ENCODE measurements around the gene CADPS. TPM values are rescaled to one million over a fixed set of nuclear protein-coding genes. Genes with fewer than 3 reads are reported as not detected.

CADPS gene
- total RNA-seq, 1 experiment from 2014 or later = not detected

DNA sequence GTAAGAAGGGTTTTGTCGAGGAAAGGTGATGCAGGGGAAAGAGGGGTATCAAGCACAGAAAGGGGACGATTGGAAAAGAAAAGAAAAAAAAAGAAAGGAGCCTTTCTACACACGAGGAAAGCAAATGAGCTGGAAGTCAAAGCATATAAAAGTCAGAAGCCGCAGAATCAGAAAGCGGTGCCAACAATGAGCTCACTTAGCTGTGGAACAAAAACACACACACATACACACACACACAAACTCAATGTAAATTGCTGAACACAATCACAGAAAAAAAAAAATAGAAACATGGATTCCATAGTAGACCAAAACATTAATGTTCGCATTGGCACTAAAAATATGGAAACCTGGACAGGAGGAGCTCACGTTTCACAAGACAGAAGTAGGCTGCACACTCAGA is 438.4 kb downstream of the CADPS start:
- CTCF ChIA-PET = no interaction called here
- peaks cover 5% of the 10 kb centered on the region; the same call in 1 of the 2 replicates for H3K27me3 ChIP-seq (ENCODE audit: control insufficient read depth, insufficient read depth, low read length)

DNA sequence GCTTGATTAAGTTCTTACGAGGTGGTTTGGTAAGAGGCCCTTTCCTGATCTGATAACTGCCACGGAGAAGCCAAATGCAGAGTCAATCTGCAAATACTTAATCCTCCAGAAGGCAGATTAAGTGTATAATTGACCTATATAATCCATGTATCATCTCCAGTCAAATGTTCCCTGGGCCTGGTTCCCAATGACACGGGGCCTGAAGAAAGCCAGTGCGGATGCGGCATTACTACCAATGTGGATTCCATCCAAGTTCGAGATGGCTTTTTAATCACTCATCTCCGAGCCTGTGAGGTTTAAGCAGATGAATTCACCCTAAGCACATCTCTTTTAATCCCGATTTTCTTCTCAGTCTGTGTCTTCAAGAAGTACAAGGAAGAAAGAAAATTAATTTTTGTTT is 441.8 kb downstream of the CADPS start:
- no peak overlapping the region for H3K27ac ChIP-seq (ENCODE audit: low read length)
- no TSS peak for BruUV-seq (replicated peaks)
- H3K27me3 ChIP-seq (ENCODE audit: control insufficient read depth, insufficient read depth, low read length) = peaks cover 5% of the 10 kb centered on the region; the same call in 1 of the 2 replicates
- CTCF ChIA-PET = no interaction called here
- TF ChIP-seq POLR2AphosphoS5 (IDR thresholded peaks at IDR 0.05; ENCODE audit: low read depth, low read length) (no peak), SIN3A (IDR thresholded peaks at IDR 0.05; ENCODE audit: borderline replicate concordance, insufficient read depth, low read depth, low read length) (no peak), TCF7L2 (IDR thresholded peaks at IDR 0.05; ENCODE audit: low read depth, low read length) (no peak)
- TF ChIP-seq, protein P1, sequence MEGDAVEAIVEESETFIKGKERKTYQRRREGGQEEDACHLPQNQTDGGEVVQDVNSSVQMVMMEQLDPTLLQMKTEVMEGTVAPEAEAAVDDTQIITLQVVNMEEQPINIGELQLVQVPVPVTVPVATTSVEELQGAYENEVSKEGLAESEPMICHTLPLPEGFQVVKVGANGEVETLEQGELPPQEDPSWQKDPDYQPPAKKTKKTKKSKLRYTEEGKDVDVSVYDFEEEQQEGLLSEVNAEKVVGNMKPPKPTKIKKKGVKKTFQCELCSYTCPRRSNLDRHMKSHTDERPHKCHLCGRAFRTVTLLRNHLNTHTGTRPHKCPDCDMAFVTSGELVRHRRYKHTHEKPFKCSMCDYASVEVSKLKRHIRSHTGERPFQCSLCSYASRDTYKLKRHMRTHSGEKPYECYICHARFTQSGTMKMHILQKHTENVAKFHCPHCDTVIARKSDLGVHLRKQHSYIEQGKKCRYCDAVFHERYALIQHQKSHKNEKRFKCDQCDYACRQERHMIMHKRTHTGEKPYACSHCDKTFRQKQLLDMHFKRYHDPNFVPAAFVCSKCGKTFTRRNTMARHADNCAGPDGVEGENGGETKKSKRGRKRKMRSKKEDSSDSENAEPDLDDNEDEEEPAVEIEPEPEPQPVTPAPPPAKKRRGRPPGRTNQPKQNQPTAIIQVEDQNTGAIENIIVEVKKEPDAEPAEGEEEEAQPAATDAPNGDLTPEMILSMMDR (IDR thresholded peaks at IDR 0.05) = no peak
- TF ChIP-seq, protein P2, sequence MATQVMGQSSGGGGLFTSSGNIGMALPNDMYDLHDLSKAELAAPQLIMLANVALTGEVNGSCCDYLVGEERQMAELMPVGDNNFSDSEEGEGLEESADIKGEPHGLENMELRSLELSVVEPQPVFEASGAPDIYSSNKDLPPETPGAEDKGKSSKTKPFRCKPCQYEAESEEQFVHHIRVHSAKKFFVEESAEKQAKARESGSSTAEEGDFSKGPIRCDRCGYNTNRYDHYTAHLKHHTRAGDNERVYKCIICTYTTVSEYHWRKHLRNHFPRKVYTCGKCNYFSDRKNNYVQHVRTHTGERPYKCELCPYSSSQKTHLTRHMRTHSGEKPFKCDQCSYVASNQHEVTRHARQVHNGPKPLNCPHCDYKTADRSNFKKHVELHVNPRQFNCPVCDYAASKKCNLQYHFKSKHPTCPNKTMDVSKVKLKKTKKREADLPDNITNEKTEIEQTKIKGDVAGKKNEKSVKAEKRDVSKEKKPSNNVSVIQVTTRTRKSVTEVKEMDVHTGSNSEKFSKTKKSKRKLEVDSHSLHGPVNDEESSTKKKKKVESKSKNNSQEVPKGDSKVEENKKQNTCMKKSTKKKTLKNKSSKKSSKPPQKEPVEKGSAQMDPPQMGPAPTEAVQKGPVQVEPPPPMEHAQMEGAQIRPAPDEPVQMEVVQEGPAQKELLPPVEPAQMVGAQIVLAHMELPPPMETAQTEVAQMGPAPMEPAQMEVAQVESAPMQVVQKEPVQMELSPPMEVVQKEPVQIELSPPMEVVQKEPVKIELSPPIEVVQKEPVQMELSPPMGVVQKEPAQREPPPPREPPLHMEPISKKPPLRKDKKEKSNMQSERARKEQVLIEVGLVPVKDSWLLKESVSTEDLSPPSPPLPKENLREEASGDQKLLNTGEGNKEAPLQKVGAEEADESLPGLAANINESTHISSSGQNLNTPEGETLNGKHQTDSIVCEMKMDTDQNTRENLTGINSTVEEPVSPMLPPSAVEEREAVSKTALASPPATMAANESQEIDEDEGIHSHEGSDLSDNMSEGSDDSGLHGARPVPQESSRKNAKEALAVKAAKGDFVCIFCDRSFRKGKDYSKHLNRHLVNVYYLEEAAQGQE (IDR thresholded peaks at IDR 0.05; ENCODE audit: insufficient read depth in 1 of 2, low read depth in 2 of 2, low read length in 1 of 2) = no peak
- POLR2A ChIA-PET = no interaction called here
- in situ Hi-C loops (cut with HindIII; ENCODE audit: low pct_unique_long_range_greater_than_20kb, low sequenced_read_pairs) (no loop called here), intact Hi-C loops (cut with micrococcal nuclease; ENCODE audit: unreplicated experiment) (no loop called here)
- H3K36me3 ChIP-seq (ENCODE audit: control insufficient read depth, insufficient read depth, low read length) = no peaks in the 10 kb centered on the region
- ATAC-seq = no peak
- H3K9me3 ChIP-seq (ENCODE audit: control insufficient read depth, insufficient read depth, low read depth, low read length) = no peaks in the 10 kb centered on the region
- H3K4me3 ChIP-seq (ENCODE audit: low read depth in 2 of 2, low read length in 2 of 2) = no peak overlapping the region
- DNase-seq (ENCODE audit: low read depth, low spot score) = no peak
- H3K4me1 ChIP-seq (ENCODE audit: control insufficient read depth, insufficient read depth, low read length) = no peaks in the 10 kb centered on the region

More for the DNA sequence above, 438.4 kb downstream of the CADPS start:
- Histone ChIP-seq H3K4me1 (ENCODE audit: control insufficient read depth, insufficient read depth, low read length) (no peaks in the 10 kb centered on the region), H3K9me3 (ENCODE audit: control insufficient read depth, insufficient read depth, low read depth, low read length) (no peaks in the 10 kb centered on the region), H3K4me3 (ENCODE audit: low read depth in 2 of 2, low read length in 2 of 2) (no peak overlapping the region), H3K36me3 (ENCODE audit: control insufficient read depth, insufficient read depth, low read length) (no peaks in the 10 kb centered on the region), H3K27ac (ENCODE audit: low read length) (no peak overlapping the region)
- POLR2A ChIA-PET = no interaction called here
- intact Hi-C loops (cut with micrococcal nuclease; ENCODE audit: unreplicated experiment) = no loop called here
- no peak for ATAC-seq
- TF ChIP-seq SIN3A (IDR thresholded peaks at IDR 0.05; ENCODE audit: borderline replicate concordance, insufficient read depth, low read depth, low read length) (no peak), POLR2AphosphoS5 (IDR thresholded peaks at IDR 0.05; ENCODE audit: low read depth, low read length) (no peak), TCF7L2 (IDR thresholded peaks at IDR 0.05; ENCODE audit: low read depth, low read length) (no peak)
- TF ChIP-seq, protein P2 (IDR thresholded peaks at IDR 0.05; ENCODE audit: insufficient read depth in 1 of 2, low read depth in 2 of 2, low read length in 1 of 2) = no peak
- TF ChIP-seq, protein P1 (IDR thresholded peaks at IDR 0.05) = no peak
- in situ Hi-C loops (cut with HindIII; ENCODE audit: low pct_unique_long_range_greater_than_20kb, low sequenced_read_pairs) = no loop called here
- no TSS peak for BruUV-seq (replicated peaks)
- DNase-seq (ENCODE audit: low read depth, low spot score) = no peak
